Memory B cell (primary cell): ENCODE measurements around the gene TMEM252.

Experiments used
- ATAC-seq: fragments of 150-1000 bp; cut with Tn5 transposase; 2 replicates; pipeline ENCODE4 v1.10.0; 2021; ENCODE audit warnings: low read depth, mild to moderate bottlenecking, moderate library complexity
- DNase-seq, 2 donors: peaks; one replicate each; pipeline ENCODE4 v3.0.0; 2022; ENCODE audit warnings: low spot score in 2 of 2
- H3K27ac Mint-ChIP-seq: one replicate; pipeline ENCODE4 v1.8.0; 2022; ENCODE audit warnings: mild to moderate bottlenecking, moderate library complexity, mixed read lengths
- H3K27me3 Mint-ChIP-seq: one replicate; pipeline ENCODE4 v1.8.0; 2022; ENCODE audit warnings: mixed read lengths
- H3K36me3 Mint-ChIP-seq: one replicate; pipeline ENCODE4 v1.8.0; 2022; ENCODE audit warnings: mild to moderate bottlenecking, mixed read lengths
- H3K4me1 Mint-ChIP-seq: one replicate; pipeline ENCODE4 v1.8.0; 2022; ENCODE audit warnings: mixed read lengths
- H3K4me3 Mint-ChIP-seq: one replicate; pipeline ENCODE4 v1.8.0; 2022; ENCODE audit warnings: mild to moderate bottlenecking, moderate library complexity, mixed read lengths
- H3K9me3 Mint-ChIP-seq: one replicate; pipeline ENCODE4 v1.8.0; 2022; ENCODE audit warnings: mixed read lengths

Gene TMEM252

DNA sequence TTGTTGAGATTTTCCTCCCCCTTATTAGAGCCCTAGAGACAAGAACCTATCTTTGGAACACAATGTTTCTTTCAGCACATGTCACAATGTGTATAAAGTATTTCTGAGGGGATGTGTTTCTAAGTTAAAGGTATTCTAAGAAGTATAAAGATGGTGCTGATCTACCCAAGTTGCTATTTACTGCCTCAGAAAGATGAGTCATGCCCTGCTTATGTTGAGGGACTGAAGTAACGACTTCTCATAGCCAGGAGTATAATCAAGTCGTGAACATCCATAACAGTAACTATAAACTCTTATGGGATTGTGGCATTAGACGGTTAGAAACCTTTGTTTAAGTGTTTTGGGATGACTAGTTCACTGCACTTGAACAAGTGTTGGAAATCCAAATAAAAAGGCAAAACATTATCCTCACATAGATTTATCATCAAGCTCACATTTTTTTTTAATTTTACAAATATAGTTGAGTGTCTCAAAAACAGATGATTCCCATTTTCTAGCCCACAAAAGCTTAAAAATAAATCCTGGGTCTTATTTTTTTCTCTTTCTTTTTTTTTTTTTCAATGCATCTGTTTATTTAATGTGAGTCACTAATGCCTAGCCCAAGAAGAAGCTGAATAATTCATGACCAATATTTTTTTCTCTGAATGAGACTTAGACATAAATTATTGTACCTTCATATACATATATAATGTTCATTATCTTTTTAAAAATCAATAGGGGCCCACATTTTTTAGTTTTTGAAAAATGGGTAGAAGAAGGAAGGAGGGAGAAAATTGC, 12.2 kb upstream of the TMEM252 start:
- no peak overlapping the region for H3K4me3 Mint-ChIP-seq
- no peak for ATAC-seq
- peaks cover under 1% of the 10 kb centered on the region for H3K4me1 Mint-ChIP-seq
- no peaks in the 10 kb centered on the region for H3K36me3 Mint-ChIP-seq
- H3K9me3 Mint-ChIP-seq = no peaks in the 10 kb centered on the region
- no peak for DNase-seq
- H3K27me3 Mint-ChIP-seq = peaks cover 3% of the 10 kb centered on the region
- no peak overlapping the region for H3K27ac Mint-ChIP-seq

- Mint-ChIP-seq H3K36me3 (no peaks in the 10 kb centered on the region), H3K4me1 (peaks cover 13% of the 10 kb centered on the region), H3K9me3 (no peaks in the 10 kb centered on the region), H3K27ac (no peak overlapping the region), H3K27me3 (no peaks in the 10 kb centered on the region), H3K4me3 (no peak overlapping the region)
- DNase-seq (no peak), ATAC-seq (no peak)
These were observed 10.5 kb upstream of the TMEM252 start for GRCh38 chr9:68551191-68551590.

DNA sequence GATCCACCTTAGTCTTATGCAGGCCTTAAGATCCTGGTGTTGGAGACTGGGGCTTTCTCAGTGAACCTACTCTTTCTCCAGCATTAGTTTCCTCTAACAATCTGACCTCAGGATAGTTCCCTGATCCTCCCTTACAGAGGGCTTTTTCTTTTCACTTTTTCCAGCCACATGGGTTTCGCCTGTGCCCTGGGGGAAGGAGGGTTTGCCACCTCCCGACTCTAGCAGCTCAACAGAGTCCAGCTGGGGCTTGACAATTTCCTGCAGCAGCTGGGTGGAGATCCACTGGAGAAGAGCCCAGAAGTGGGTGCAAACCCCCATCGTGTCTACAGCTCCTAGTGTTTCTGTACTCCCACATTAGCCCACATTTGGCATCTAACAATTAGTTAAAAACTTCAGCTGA, 7.6 kb upstream of the TMEM252 start:
- DNase-seq (no peak), ATAC-seq (no peak)
- Mint-ChIP-seq H3K27ac (peak overlapping the region; percentile 15), H3K4me3 (no peak overlapping the region), H3K36me3 (no peaks in the 10 kb centered on the region), H3K4me1 (peaks cover 28% of the 10 kb centered on the region), H3K9me3 (no peaks in the 10 kb centered on the region), H3K27me3 (no peaks in the 10 kb centered on the region)

DNA sequence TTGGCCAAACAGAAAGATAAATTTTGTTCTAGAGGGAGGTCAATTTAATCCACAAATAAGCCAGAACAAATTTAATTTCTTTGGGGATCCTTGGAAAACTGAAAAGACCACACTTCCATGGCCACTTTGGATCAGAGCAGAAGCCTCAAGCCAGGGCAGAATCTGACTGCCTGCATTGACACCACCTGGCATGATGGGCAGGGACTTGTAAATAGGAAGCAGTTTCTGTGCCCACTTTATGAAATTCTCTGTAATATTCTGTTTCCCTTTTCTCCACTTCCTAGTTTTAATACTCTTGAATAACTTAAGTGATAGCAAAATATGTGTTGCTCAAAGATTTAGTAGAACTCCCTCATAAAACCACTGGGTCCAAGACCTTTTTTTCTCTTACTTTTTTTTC, 6.7 kb upstream of the TMEM252 start:
- peak overlapping the region; percentile 56 for H3K27ac Mint-ChIP-seq
- no peak for DNase-seq
- ATAC-seq = peak; percentile 30
- H3K4me3 Mint-ChIP-seq = no peak overlapping the region
- H3K4me1 Mint-ChIP-seq = peaks cover 30% of the 10 kb centered on the region
- no peaks in the 10 kb centered on the region for H3K27me3 Mint-ChIP-seq
- no peaks in the 10 kb centered on the region for H3K9me3 Mint-ChIP-seq
- no peaks in the 10 kb centered on the region for H3K36me3 Mint-ChIP-seq

DNA sequence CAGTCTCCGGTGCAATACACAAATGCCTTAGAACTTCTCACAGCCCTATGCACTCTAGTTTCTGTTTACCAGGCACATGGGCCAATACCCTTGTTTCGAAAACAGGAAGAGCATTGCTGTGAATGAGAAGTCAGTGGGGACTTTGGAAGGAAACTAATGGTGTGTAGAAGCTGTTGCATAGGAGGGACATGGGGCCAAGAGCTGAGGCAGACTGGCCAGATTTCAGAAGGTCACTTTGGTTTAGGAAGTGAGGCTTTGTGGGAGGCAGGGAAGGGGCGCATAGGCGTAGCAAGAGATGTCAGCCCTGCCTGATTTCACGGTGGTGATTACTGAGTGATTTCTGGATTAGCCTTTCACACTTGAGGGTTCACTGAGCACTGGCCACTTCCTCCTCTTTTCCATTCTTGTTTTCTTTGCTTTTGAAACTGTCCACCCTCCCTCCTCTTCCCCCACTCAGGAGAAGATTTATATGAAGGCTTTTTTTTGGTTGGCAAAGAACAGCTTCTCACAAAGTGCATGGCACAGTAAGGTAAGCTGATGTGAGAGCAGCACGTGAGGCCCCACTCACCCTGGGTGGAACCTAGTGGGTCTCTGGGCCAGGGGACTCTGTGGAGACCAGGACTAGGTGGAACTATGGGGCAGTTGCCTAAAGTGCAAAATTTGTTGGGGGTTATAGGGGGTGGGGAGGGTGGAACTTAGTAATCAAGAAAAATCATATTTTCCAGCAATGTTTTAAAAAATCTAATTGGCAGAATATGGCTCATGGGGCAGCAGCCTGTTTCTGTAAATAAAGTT, 6.1 kb upstream of the TMEM252 start:
- no peaks in the 10 kb centered on the region for H3K9me3 Mint-ChIP-seq
- H3K4me3 Mint-ChIP-seq = peak overlapping the region; percentile 50
- DNase-seq = peak; percentile 23 to 33
- ATAC-seq = peak; percentile 95
- peaks cover 30% of the 10 kb centered on the region for H3K4me1 Mint-ChIP-seq
- H3K27ac Mint-ChIP-seq = peak overlapping the region; percentile 56
- H3K36me3 Mint-ChIP-seq = no peaks in the 10 kb centered on the region
- no peaks in the 10 kb centered on the region for H3K27me3 Mint-ChIP-seq

- Mint-ChIP-seq H3K27me3 (no peaks in the 10 kb centered on the region), H3K27ac (peak overlapping the region; percentile 4), H3K9me3 (no peaks in the 10 kb centered on the region), H3K36me3 (no peaks in the 10 kb centered on the region), H3K4me1 (peaks cover 32% of the 10 kb centered on the region), H3K4me3 (peak overlapping the region; percentile 1)
- DNase-seq (no peak), ATAC-seq (no peak)
These were observed 4.5 kb upstream of the TMEM252 start for GRCh38 chr9:68545033-68545705.

GRCh38 chr9:68541568-68541967, 885 bp upstream of the TMEM252 start:
- ATAC-seq (no peak), DNase-seq (no peak)
- H3K27ac Mint-ChIP-seq = no peak overlapping the region
- no peaks in the 10 kb centered on the region for H3K9me3 Mint-ChIP-seq
- H3K4me3 Mint-ChIP-seq = no peak overlapping the region
- H3K27me3 Mint-ChIP-seq = no peaks in the 10 kb centered on the region
- H3K36me3 Mint-ChIP-seq = no peaks in the 10 kb centered on the region
- peaks cover 21% of the 10 kb centered on the region for H3K4me1 Mint-ChIP-seq

GRCh38 chr9:68538200-68538599, 2.5 kb downstream of the TMEM252 start:
- no peaks in the 10 kb centered on the region for H3K9me3 Mint-ChIP-seq
- no peak for DNase-seq
- H3K4me3 Mint-ChIP-seq = no peak overlapping the region
- H3K27ac Mint-ChIP-seq = no peak overlapping the region
- H3K4me1 Mint-ChIP-seq = peaks cover 3% of the 10 kb centered on the region
- no peaks in the 10 kb centered on the region for H3K27me3 Mint-ChIP-seq
- no peak for ATAC-seq
- no peaks in the 10 kb centered on the region for H3K36me3 Mint-ChIP-seq

DNA sequence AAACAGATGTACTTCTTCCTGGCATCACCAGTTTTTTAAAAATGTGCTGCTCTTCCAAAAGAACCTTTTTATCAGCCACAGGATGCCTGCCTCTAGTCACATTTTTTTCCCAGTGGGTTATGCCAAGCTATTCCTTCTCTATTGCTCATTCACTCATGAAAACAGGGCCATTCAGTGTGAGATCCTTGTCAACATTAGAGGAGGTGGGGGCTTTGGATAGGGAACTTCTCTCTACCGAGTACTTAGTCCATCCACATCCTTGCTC, 3.1 kb downstream of the TMEM252 start:
- no peak overlapping the region for H3K27ac Mint-ChIP-seq
- H3K36me3 Mint-ChIP-seq = no peaks in the 10 kb centered on the region
- H3K9me3 Mint-ChIP-seq = no peaks in the 10 kb centered on the region
- H3K4me1 Mint-ChIP-seq = peaks cover 2% of the 10 kb centered on the region
- H3K27me3 Mint-ChIP-seq = no peaks in the 10 kb centered on the region
- DNase-seq = no peak
- H3K4me3 Mint-ChIP-seq = no peak overlapping the region
- ATAC-seq = no peak

DNA sequence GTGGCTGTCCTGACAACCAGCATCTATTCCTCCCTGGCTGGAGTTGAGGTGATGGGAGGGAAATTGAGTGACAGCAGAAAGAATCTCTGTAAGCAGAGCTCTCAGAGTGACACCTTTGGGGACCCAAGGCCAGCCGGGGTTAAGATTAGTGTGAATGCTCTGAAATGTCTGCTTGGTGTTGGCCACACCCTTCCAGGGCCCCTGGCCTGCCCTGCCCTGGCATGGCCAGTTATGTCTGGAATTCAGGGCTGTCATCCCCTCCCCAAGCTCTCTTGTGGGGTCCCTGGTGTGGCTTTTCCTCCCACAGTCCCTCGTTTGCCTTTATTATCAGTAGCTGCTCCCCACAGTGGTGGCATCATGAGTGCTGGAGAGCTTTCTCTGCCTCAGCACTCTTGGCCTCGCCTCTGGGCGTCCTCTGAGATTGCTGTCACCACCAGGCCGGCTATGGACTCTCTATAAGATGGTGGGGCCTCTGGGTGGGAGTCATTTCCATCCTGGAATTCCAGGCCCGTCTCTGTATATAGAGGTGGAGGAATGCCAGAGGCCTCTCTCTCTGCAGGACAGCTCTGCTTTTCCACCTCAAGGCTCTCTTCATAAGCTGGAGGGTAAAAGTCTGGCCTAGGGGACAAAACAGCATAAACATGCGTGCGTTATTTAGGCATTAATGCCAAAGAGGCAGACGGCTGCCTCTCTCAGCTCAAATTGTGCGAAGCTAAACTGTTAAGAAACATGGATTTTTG, 3.6 kb downstream of the TMEM252 start:
- Mint-ChIP-seq H3K9me3 (no peaks in the 10 kb centered on the region), H3K4me3 (no peak overlapping the region), H3K36me3 (no peaks in the 10 kb centered on the region), H3K27ac (no peak overlapping the region), H3K27me3 (no peaks in the 10 kb centered on the region), H3K4me1 (peaks cover 2% of the 10 kb centered on the region)
- no peak for DNase-seq
- ATAC-seq = no peak

DNA sequence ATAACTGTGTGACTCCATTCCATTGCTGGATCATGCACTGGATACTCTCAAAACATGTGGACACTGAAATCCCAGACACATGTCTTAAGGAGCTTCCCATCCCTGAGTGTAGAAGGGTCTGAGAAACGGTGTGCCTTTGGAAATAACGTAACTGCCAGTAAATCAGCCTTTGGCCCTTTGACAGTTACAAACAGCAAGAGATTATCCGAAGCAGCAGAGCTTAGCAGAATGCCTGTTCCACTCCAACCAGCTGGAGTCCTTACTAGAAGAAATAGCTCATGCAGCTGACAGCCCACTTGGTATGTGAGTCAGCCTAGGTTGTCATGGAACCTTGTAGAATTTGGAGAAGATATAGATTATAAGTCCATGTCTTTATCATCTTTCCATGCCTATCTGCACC, 7.0 kb downstream of the TMEM252 start:
- DNase-seq (no peak), ATAC-seq (no peak)
- Mint-ChIP-seq H3K27ac (no peak overlapping the region), H3K4me3 (no peak overlapping the region), H3K36me3 (no peaks in the 10 kb centered on the region), H3K27me3 (peaks cover 3% of the 10 kb centered on the region), H3K4me1 (no peaks in the 10 kb centered on the region), H3K9me3 (no peaks in the 10 kb centered on the region)

- DNase-seq = no peak
- peaks cover 5% of the 10 kb centered on the region for H3K27me3 Mint-ChIP-seq
- H3K4me1 Mint-ChIP-seq = no peaks in the 10 kb centered on the region
- H3K9me3 Mint-ChIP-seq = no peaks in the 10 kb centered on the region
- ATAC-seq = no peak
- no peak overlapping the region for H3K27ac Mint-ChIP-seq
- no peaks in the 10 kb centered on the region for H3K36me3 Mint-ChIP-seq
- no peak overlapping the region for H3K4me3 Mint-ChIP-seq
These were observed 8.6 kb downstream of the TMEM252 start for GRCh38 chr9:68532131-68532530.

- Mint-ChIP-seq H3K27ac (no peak overlapping the region), H3K4me1 (no peaks in the 10 kb centered on the region)
- no peak for DNase-seq
These were observed 10.1 kb downstream of the TMEM252 start for GRCh38 chr9:68530618-68531017.

GRCh38 chr9:68523367-68523936, 17.2 kb downstream of the TMEM252 start:
- Mint-ChIP-seq H3K4me3 (no peak overlapping the region), H3K27ac (no peak overlapping the region), H3K9me3 (no peaks in the 10 kb centered on the region), H3K36me3 (peaks cover 2% of the 10 kb centered on the region), H3K27me3 (peaks cover 10% of the 10 kb centered on the region), H3K4me1 (no peaks in the 10 kb centered on the region)
- no peak for DNase-seq
- no peak for ATAC-seq

More at GRCh38 chr9:68530618-68531017, 10.1 kb downstream of the TMEM252 start:
- Mint-ChIP-seq H3K27me3 (peaks cover 5% of the 10 kb centered on the region), H3K36me3 (no peaks in the 10 kb centered on the region), H3K4me3 (no peak overlapping the region), H3K9me3 (no peaks in the 10 kb centered on the region)
- no peak for ATAC-seq
